Osteoblast (primary cell): Measurements from ENCODE around the gene SERINC4. TPM values are rescaled to one million over a fixed set of nuclear protein-coding genes. Genes with fewer than 3 reads are reported as not detected.
"Not testable (repeated sequence)": the region's sequence is repeated elsewhere in the genome, so short reads cannot be mapped to it uniquely, and the experiment has no call there.

Experiments used
- DNase-seq: peaks from one replicate; pipeline ENCODE4 v3.0.0; 2011; ENCODE audit warnings: low spot score, mixed read lengths; ENCODE audit not compliant: insufficient read length; ENCODE audit errors: missing footprints
- H2AFZ ChIP-seq: 2 replicates; pipeline ENCODE4 v1.6.0; 2011; ENCODE audit warnings: mild to moderate bottlenecking, low read length
- H3K27ac ChIP-seq: 2 replicates; pipeline ENCODE4 v1.5.1; 2011; ENCODE audit warnings: mild to moderate bottlenecking, low read depth, low read length, moderate library complexity
- H3K27me3 ChIP-seq: 2 replicates; pipeline ENCODE4 v1.6.0; 2012; ENCODE audit warnings: mild to moderate bottlenecking, control low read depth, inconsistent platforms, low read length, moderate library complexity; ENCODE audit not compliant: insufficient read depth
- H3K36me3 ChIP-seq: 2 replicates; pipeline ENCODE4 v1.5.1; 2011; ENCODE audit warnings: mild to moderate bottlenecking, low read length, control low read depth, moderate library complexity; ENCODE audit not compliant: insufficient read depth
- H3K4me1 ChIP-seq: 2 replicates; pipeline ENCODE4 v1.5.1; 2011; ENCODE audit warnings: mild to moderate bottlenecking, low read length, control low read depth, moderate library complexity; ENCODE audit not compliant: insufficient read depth
- H3K4me2 ChIP-seq: 2 replicates; pipeline ENCODE4 v1.6.0; 2011; ENCODE audit warnings: mild to moderate bottlenecking, low read length; ENCODE audit not compliant: insufficient read depth
- H3K4me3 ChIP-seq: fragments of 200-600 bp; sonication (generic); 3 replicates; pipeline ENCODE4 v1.5.1; 2012; ENCODE audit warnings: mild to moderate bottlenecking, low read length, inconsistent platforms; ENCODE audit not compliant: insufficient read depth
- H3K79me2 ChIP-seq: 2 replicates; pipeline ENCODE4 v1.6.0; 2012; ENCODE audit warnings: mild to moderate bottlenecking, low read length, control low read depth, inconsistent platforms; ENCODE audit not compliant: insufficient read depth
- H3K9me3 ChIP-seq: 2 replicates; pipeline ENCODE4 v1.5.1; 2011; ENCODE audit warnings: low read depth, low read length, control low read depth
- H4K20me1 ChIP-seq: 2 replicates; pipeline ENCODE4 v1.6.0; 2012; ENCODE audit warnings: mild to moderate bottlenecking, low read length, control low read depth; ENCODE audit not compliant: insufficient read depth
- total RNA-seq: library from RNA; depleted of rRNA; stranded (reverse); fragments of >200 nt; gene quantifications from 2 replicates; pipeline ENCODE4 v1.2.3, GENCODE V29; 2012
- TF ChIP-seq, protein P1 (sequence below): IDR thresholded peaks from 2 replicates; pipeline ENCODE4 v1.5.1; 2011; ENCODE audit warnings: mild to moderate bottlenecking, low read depth, low read length, moderate library complexity; ENCODE audit errors: extremely low read depth

The SERINC4 gene
- total RNA-seq, 1 donor, result not detected

- H3K4me2 ChIP-seq, result no peak overlapping the region
- no peaks in the 10 kb centered on the region for H3K9me3 ChIP-seq
- TF ChIP-seq, protein P1, sequence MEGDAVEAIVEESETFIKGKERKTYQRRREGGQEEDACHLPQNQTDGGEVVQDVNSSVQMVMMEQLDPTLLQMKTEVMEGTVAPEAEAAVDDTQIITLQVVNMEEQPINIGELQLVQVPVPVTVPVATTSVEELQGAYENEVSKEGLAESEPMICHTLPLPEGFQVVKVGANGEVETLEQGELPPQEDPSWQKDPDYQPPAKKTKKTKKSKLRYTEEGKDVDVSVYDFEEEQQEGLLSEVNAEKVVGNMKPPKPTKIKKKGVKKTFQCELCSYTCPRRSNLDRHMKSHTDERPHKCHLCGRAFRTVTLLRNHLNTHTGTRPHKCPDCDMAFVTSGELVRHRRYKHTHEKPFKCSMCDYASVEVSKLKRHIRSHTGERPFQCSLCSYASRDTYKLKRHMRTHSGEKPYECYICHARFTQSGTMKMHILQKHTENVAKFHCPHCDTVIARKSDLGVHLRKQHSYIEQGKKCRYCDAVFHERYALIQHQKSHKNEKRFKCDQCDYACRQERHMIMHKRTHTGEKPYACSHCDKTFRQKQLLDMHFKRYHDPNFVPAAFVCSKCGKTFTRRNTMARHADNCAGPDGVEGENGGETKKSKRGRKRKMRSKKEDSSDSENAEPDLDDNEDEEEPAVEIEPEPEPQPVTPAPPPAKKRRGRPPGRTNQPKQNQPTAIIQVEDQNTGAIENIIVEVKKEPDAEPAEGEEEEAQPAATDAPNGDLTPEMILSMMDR, result no peak
- H3K36me3 ChIP-seq, result peaks cover 88% of the 10 kb centered on the region
- H4K20me1 ChIP-seq, result peaks cover 6% of the 10 kb centered on the region
- no peaks in the 10 kb centered on the region for H3K4me1 ChIP-seq
- H2AFZ ChIP-seq, result no peak overlapping the region
- no peaks in the 10 kb centered on the region for H3K27me3 ChIP-seq
- no peak for DNase-seq
- no peak overlapping the region for H3K27ac ChIP-seq
- H3K4me3 ChIP-seq, result no peak overlapping the region
- no peaks in the 10 kb centered on the region for H3K79me2 ChIP-seq
These were observed 8.5 kb upstream of the SERINC4 start for GRCh38 chr15:43808435-43808950.

DNA sequence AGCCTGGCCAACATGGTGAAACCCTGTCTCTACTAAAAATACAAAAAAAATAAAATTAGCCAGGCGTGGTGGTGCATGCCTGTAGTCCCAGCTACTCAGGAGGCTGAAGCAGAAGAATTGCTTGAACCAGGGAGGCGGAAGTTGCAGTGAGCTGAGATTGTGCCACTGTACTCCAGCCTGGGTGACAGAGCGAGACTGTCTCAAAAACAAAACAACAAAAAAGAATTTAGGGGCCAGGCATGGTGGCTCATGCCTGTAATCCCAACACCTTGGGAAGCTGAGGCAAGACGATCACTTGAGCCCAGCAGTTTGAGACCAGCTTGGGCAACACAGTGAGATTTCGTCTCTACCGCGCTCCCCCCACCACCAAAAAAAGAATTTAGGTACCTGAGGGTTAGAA lies 2.7 kb upstream of the SERINC4 start:
- H3K9me3 ChIP-seq, H3K27me3 ChIP-seq, H3K27ac ChIP-seq, H3K4me3 ChIP-seq, H3K4me2 ChIP-seq, DNase-seq, H2AFZ ChIP-seq: not testable (repeated sequence)
- peaks cover 25% of the 10 kb centered on the region for H3K79me2 ChIP-seq
- peaks cover 18% of the 10 kb centered on the region for H3K4me1 ChIP-seq
- peaks cover 76% of the 10 kb centered on the region for H3K36me3 ChIP-seq
- H4K20me1 ChIP-seq, result peaks cover 11% of the 10 kb centered on the region

GRCh38 chr15:43800286-43801141 lies 494 bp upstream of the SERINC4 start, which contains the start of gene HYPK:
TSS of gene HYPK (plus strand) at chr15:43800599. CDS start at chr15:43800623, 24 bp downstream.
- Histone ChIP-seq H4K20me1 (peaks cover 22% of the 10 kb centered on the region), H3K9me3 (no peaks in the 10 kb centered on the region), H3K4me3 (peak within 1 kb of the TSS; percentile 85), H2AFZ (peak within 1 kb of the TSS; percentile 87), H3K36me3 (peaks cover 74% of the 10 kb centered on the region), H3K79me2 (peaks cover 30% of the 10 kb centered on the region), H3K27ac (peak within 1 kb of the TSS; percentile 73), H3K27me3 (no peaks in the 10 kb centered on the region), H3K4me2 (peak within 1 kb of the TSS; percentile 98), H3K4me1 (peaks cover 37% of the 10 kb centered on the region)
- peak; percentile 96 for DNase-seq
- TF ChIP-seq, protein P1, result no peak

DNA sequence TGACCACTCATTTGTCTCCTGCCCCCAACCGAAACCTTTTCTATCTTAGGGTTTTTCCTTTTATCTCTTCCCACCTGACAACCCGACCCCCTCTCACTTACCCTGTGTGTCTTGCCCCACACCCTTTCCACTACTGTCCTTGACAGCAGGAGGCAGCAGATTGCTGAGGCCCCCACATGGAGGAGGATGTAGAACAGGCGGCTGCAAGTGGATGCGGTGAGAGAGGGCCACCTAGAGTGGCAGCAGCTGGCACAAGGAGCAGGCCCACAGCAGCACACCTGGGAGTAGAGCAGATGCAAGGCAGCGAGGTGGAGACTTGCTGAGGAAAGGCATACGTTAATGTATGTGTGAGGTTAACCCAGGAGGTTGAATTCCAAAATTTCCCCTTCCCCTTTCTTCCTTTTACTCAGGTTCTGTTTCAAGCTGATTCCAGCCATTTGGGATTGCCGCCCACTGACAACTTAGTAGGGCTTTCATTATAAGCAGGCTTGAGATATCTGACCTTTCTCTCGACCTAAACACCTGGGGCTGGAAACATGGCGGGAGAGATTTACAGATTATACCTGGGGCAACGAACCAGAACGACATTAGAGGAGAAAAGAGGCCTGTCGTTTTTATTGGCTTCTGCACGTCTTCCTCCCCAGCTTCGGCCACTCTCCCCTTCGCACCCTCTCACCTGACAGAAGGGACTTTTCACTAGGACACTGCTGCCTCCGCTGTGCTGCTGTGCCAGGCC lies 643 bp downstream of the SERINC4 start:
- Histone ChIP-seq H3K27ac (peak overlapping the region; percentile 73), H3K36me3 (peaks cover 74% of the 10 kb centered on the region), H3K27me3 (no peaks in the 10 kb centered on the region), H3K9me3 (no peaks in the 10 kb centered on the region), H3K4me1 (peaks cover 48% of the 10 kb centered on the region), H4K20me1 (peaks cover 34% of the 10 kb centered on the region), H2AFZ (no peak overlapping the region), H3K4me2 (no peak overlapping the region), H3K79me2 (peaks cover 42% of the 10 kb centered on the region), H3K4me3 (no peak overlapping the region)
- TF ChIP-seq, protein P1, result no peak
- DNase-seq, result no peak
